ENCODE measurements around the gene DEFB124.

Gene DEFB124

GRCh38 chr20:31415653-31416052, 59.3 kb downstream of the DEFB124 start:
- DNase-seq = no peak

All from NCI-H1105 treated with DMSO at 0.1 percent for 48 hours (cell line).